ENCODE data around the gene DIAPH3. TPM values are rescaled to one million over a fixed set of nuclear protein-coding genes. Genes with fewer than 3 reads are reported as not detected.

DIAPH3 gene
- total RNA-seq, 1 donor from 2014 or later: 0.32 TPM

DNA sequence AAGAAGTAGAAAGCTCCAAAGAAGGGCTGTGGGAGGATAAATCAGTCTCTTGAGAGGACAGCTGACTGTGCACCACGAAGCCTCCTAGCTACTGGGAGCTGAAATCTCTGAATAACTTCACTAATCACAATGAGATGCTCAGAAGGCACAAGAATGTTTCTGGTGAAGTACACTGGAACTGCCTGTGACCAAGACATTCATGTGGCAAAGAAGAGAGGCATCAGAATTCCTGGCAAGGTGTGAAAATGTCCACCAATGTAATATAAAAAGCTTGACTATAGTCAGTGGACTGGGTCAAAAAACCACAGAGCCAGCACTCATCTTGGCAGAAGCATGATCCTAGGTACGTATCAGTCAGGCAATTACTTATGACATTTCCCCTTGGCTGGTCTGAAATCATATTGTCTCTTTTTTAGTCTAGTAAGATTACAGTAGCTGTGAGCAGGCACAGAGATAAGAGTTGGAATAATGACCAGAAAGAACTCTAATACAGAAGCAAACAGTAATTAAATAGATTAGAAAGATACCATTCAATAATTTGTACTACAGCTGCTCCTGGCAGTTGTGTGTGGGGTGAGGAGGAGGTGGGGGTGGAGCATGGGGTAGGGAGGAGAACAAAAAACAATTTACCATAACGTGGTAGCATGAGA is 434.7 kb downstream of the DIAPH3 start:
- intact Hi-C loops (cut with DNase I): no loop called here
- H3K9me3 ChIP-seq: no peaks in the 10 kb centered on the region
- TF ChIP-seq, protein P1, sequence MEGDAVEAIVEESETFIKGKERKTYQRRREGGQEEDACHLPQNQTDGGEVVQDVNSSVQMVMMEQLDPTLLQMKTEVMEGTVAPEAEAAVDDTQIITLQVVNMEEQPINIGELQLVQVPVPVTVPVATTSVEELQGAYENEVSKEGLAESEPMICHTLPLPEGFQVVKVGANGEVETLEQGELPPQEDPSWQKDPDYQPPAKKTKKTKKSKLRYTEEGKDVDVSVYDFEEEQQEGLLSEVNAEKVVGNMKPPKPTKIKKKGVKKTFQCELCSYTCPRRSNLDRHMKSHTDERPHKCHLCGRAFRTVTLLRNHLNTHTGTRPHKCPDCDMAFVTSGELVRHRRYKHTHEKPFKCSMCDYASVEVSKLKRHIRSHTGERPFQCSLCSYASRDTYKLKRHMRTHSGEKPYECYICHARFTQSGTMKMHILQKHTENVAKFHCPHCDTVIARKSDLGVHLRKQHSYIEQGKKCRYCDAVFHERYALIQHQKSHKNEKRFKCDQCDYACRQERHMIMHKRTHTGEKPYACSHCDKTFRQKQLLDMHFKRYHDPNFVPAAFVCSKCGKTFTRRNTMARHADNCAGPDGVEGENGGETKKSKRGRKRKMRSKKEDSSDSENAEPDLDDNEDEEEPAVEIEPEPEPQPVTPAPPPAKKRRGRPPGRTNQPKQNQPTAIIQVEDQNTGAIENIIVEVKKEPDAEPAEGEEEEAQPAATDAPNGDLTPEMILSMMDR (IDR thresholded peaks at IDR 0.05): no peak
- peaks cover 0 to 4% of the 10 kb centered on the region in 2 donors for H3K4me1 ChIP-seq
- H3K27ac ChIP-seq: no peak overlapping the region
- DNase-seq (ENCODE audit: low spot score in 2 of 2): no peak
- H3K36me3 ChIP-seq: no peaks in the 10 kb centered on the region
- H3K4me3 ChIP-seq: no peak overlapping the region
- no peaks in the 10 kb centered on the region for H3K27me3 ChIP-seq

- intact Hi-C loops (cut with DNase I): no loop called here
- no peak for DNase-seq (ENCODE audit: low spot score in 2 of 2)
- Histone ChIP-seq H3K4me1 (no peaks in the 10 kb centered on the region), H3K36me3 (no peaks in the 10 kb centered on the region), H3K9me3 (no peaks in the 10 kb centered on the region), H3K4me3 (no peak overlapping the region), H3K27ac (no peak overlapping the region), H3K27me3 (no peaks in the 10 kb centered on the region)
- TF ChIP-seq, protein P1 (IDR thresholded peaks at IDR 0.05): no peak
These were observed 441.5 kb downstream of the DIAPH3 start for GRCh38 chr13:59721926-59722910.

GRCh38 chr13:59715611-59716010 is 448.1 kb downstream of the DIAPH3 start:
- no peaks in the 10 kb centered on the region for H3K36me3 ChIP-seq
- no peak overlapping the region for H3K4me3 ChIP-seq
- no peaks in the 10 kb centered on the region for H3K27me3 ChIP-seq
- no peak for DNase-seq (ENCODE audit: low spot score in 2 of 2)
- intact Hi-C loops (cut with DNase I): no loop called here
- H3K27ac ChIP-seq: no peak overlapping the region
- H3K4me1 ChIP-seq: no peaks in the 10 kb centered on the region
- H3K9me3 ChIP-seq: no peaks in the 10 kb centered on the region
- TF ChIP-seq, protein P1 (IDR thresholded peaks at IDR 0.05): no peak

DNA sequence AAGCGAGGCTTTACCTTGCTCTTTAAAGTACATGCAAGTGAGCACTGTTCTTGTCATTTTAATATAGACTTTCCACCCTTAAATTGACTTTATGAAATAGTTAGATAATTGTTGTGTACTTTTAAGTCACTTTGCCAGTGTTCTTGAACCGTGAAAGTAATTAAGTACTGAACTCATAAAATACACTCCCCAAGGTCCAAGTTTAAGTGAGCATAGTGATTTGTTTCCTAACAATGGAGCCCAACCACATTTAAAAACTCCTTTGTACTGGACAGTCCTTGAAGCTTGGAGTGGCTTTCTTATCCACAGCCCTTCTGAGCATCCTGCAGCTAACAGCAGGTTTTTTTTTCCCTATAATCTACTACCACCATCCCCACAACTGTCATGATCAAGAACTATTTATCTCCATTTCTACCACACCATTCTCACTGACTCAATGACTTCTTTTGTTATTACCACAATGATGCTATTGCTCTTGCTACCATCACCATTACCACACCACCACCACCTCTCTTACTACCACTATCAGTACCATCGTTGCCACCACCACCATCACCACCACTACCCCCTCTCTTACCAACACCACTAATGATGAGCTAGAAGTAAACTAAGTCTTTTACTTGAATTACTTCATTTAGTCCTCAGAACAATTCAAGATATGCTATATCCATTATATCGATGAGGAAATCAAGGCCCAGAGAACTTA is 452.6 kb downstream of the DIAPH3 start:
- H3K27ac ChIP-seq: no peak overlapping the region
- no peaks in the 10 kb centered on the region for H3K4me1 ChIP-seq
- intact Hi-C loops (cut with DNase I): no loop called here
- no peaks in the 10 kb centered on the region for H3K36me3 ChIP-seq
- TF ChIP-seq, protein P1 (IDR thresholded peaks at IDR 0.05): no peak
- DNase-seq (ENCODE audit: low spot score in 2 of 2): no peak
- H3K9me3 ChIP-seq: no peaks in the 10 kb centered on the region
- H3K27me3 ChIP-seq: no peaks in the 10 kb centered on the region
- no peak overlapping the region for H3K4me3 ChIP-seq

GRCh38 chr13:59710416-59710815 is 453.3 kb downstream of the DIAPH3 start:
- Histone ChIP-seq H3K27me3 (no peaks in the 10 kb centered on the region), H3K9me3 (no peaks in the 10 kb centered on the region), H3K4me3 (no peak overlapping the region), H3K27ac (no peak overlapping the region), H3K36me3 (no peaks in the 10 kb centered on the region), H3K4me1 (no peaks in the 10 kb centered on the region)
- TF ChIP-seq, protein P1 (IDR thresholded peaks at IDR 0.05): no peak
- intact Hi-C loops (cut with DNase I): no loop called here
- no peak for DNase-seq (ENCODE audit: low spot score in 2 of 2)
